GM12878 (cell line): Measurements from ENCODE around the gene BORCS6. TPM values are rescaled to one million over a fixed set of nuclear protein-coding genes. Genes with fewer than 3 reads are reported as not detected.

ENCODE experiments used
- ESRRA ChIP-seq: IDR thresholded peaks from 2 replicates; pipeline ENCODE4 v1.6.1; 2012; ENCODE audit warnings: mild to moderate bottlenecking, low read length, improper control_type of control experiment
- NFIC ChIP-seq: IDR thresholded peaks from 2 replicates; pipeline ENCODE4 v1.6.1; 2012; ENCODE audit warnings: low read depth, mild to moderate bottlenecking, inconsistent platforms, low read length, moderate library complexity
- WRNIP1 ChIP-seq: IDR thresholded peaks from 2 replicates; pipeline ENCODE4 v1.6.1; 2011; ENCODE audit warnings: low read depth, low read length, improper control_type of control experiment, borderline replicate concordance
- polyA plus RNA-seq, 11 experiments: library from polyadenylated mRNA; depleted of rRNA in 4 of 11; unstranded in 6 of 11; stranded (reverse) in 5 of 11; fragments of >200 nt; fragmentation: Nextera tagmentation in 4 of 11; fragmentation: Illumina TruSeq in 1 of 11; extraction: Ambion mirVana in 4 of 11; extraction: Trizol in 1 of 11; gene quantifications; 1 replicate in 1 of 11; 2 replicates in 10 of 11; pipeline versions ENCODE4 v1.2.1 to v1.2.3, GENCODE V29; 2011 to 2016; ENCODE audit warnings: inconsistent platforms in 2 of 11, missing spikeins in 2 of 11, low read depth in 1 of 11
- total RNA-seq, 4 experiments: library from RNA; depleted of rRNA in 3 of 4; stranded (reverse); fragments of >200 nt in 3 of 4; fragmentation: Illumina TruSeq in 1 of 4; extraction: Trizol in 1 of 4; gene quantifications; 2 replicates each; pipeline versions ENCODE4 v1.2.1 to v1.2.3, GENCODE V29; 2013 to 2021
- TF ChIP-seq, protein P1 (sequence below): fragments of 450-650 bp; IDR thresholded peaks from 2 replicates; pipeline ENCODE4 v1.6.1; 2018; ENCODE audit warnings: mild to moderate bottlenecking, low read depth, moderate library complexity; ENCODE audit not compliant: partially characterized antibody
- TF ChIP-seq, protein P2 (sequence below): fragments of 450-650 bp; IDR thresholded peaks from 2 replicates; pipeline ENCODE4 v1.6.1; 2016; ENCODE audit warnings: mild to moderate bottlenecking
- TF ChIP-seq, protein P3 (sequence below): IDR thresholded peaks from 2 replicates; pipeline ENCODE4 v1.6.1; 2011; ENCODE audit warnings: mild to moderate bottlenecking, low read depth, low read length, moderate library complexity; ENCODE audit not compliant: insufficient replicate concordance
- TF ChIP-seq, protein P4 (sequence below): fragments of 450-650 bp; IDR thresholded peaks from 2 replicates; pipeline ENCODE4 v1.6.1; 2016; ENCODE audit warnings: mild to moderate bottlenecking, moderate library complexity, borderline replicate concordance
- TF ChIP-seq, protein P5 (sequence below), 3 experiments: IDR thresholded peaks in 2 of 3; conservative IDR thresholded peaks in 1 of 3; 2 replicates each; pipeline ENCODE4 v1.5.1; 2011; ENCODE audit warnings: low read depth in 3 of 3, low read length in 3 of 3, mild to moderate bottlenecking in 3 of 3, control low read depth in 2 of 3, moderate library complexity in 2 of 3, inconsistent platforms in 1 of 3, mixed read lengths in 1 of 3; ENCODE audit not compliant: control insufficient read depth in 2 of 3, insufficient read depth in 1 of 3; ENCODE audit errors: extremely low read depth in 1 of 3
- TF ChIP-seq, protein P6 (sequence below): fragments of 450-650 bp; IDR thresholded peaks from 2 replicates; pipeline ENCODE4 v1.6.1; 2017; ENCODE audit warnings: mild to moderate bottlenecking, low read depth, inconsistent platforms; ENCODE audit not compliant: poor library complexity, severe bottlenecking

Gene BORCS6
- total and polyA plus RNA-seq, 10 of the 15 experiments (the other 5 are each of a cell fraction or from before 2014, with no cell fraction given) = 0.37 to 14.1 (median 6.7) TPM

DNA sequence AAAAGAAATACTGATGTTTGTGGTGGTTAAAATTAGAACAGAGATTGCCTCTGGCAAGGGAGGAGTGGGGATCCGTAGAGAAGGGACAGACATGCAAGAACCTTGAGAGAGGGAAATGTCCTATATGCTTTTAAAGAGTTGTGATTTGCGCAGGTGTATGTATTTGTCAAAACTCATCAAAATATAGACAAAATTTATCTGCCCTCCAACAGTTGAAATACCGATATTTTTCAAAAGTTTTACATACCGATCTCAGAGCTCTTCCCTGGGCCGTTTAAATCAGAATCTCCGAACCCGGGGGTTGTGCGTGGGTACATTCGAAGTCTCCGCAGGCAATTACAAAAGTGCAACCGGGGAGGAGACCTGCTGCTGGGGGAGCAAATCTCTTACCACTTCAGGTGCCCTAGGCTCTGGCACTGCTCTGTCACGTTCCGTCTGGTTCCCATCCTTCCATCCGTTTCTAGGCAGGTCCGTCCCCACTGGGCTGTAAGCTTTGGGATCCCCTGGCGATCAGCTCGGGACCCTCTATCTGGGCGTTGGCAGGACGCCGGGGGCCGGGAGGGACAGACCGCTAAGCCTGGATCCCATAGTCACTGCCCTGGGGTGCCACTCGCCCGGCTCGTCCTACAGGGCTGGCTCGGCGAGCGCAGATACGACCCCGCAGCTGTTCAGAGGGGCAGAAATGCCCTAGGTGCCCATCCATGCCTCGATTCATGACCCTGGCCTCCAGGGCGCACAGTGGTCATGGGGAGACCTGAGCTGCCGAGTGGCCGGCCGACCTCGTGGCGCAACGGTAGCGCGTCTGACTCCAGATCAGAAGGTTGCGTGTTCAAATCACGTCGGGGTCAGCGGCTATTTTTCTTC lies 4.2 kb downstream of the BORCS6 start (continued):
- TF ChIP-seq, protein P1, sequence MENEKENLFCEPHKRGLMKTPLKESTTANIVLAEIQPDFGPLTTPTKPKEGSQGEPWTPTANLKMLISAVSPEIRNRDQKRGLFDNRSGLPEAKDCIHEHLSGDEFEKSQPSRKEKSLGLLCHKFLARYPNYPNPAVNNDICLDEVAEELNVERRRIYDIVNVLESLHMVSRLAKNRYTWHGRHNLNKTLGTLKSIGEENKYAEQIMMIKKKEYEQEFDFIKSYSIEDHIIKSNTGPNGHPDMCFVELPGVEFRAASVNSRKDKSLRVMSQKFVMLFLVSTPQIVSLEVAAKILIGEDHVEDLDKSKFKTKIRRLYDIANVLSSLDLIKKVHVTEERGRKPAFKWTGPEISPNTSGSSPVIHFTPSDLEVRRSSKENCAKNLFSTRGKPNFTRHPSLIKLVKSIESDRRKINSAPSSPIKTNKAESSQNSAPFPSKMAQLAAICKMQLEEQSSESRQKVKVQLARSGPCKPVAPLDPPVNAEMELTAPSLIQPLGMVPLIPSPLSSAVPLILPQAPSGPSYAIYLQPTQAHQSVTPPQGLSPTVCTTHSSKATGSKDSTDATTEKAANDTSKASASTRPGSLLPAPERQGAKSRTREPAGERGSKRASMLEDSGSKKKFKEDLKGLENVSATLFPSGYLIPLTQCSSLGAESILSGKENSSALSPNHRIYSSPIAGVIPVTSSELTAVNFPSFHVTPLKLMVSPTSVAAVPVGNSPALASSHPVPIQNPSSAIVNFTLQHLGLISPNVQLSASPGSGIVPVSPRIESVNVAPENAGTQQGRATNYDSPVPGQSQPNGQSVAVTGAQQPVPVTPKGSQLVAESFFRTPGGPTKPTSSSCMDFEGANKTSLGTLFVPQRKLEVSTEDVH = no peak
- TF ChIP-seq NFIC (no peak), ESRRA (no peak), WRNIP1 (no peak)
- TF ChIP-seq, protein P2, sequence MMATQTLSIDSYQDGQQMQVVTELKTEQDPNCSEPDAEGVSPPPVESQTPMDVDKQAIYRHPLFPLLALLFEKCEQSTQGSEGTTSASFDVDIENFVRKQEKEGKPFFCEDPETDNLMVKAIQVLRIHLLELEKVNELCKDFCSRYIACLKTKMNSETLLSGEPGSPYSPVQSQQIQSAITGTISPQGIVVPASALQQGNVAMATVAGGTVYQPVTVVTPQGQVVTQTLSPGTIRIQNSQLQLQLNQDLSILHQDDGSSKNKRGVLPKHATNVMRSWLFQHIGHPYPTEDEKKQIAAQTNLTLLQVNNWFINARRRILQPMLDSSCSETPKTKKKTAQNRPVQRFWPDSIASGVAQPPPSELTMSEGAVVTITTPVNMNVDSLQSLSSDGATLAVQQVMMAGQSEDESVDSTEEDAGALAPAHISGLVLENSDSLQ = no peak
- TF ChIP-seq, protein P3, sequence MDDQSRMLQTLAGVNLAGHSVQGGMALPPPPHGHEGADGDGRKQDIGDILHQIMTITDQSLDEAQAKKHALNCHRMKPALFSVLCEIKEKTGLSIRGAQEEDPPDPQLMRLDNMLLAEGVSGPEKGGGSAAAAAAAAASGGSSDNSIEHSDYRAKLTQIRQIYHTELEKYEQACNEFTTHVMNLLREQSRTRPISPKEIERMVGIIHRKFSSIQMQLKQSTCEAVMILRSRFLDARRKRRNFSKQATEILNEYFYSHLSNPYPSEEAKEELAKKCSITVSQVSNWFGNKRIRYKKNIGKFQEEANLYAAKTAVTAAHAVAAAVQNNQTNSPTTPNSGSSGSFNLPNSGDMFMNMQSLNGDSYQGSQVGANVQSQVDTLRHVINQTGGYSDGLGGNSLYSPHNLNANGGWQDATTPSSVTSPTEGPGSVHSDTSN = peak; percentile 24
- TF ChIP-seq, protein P4, sequence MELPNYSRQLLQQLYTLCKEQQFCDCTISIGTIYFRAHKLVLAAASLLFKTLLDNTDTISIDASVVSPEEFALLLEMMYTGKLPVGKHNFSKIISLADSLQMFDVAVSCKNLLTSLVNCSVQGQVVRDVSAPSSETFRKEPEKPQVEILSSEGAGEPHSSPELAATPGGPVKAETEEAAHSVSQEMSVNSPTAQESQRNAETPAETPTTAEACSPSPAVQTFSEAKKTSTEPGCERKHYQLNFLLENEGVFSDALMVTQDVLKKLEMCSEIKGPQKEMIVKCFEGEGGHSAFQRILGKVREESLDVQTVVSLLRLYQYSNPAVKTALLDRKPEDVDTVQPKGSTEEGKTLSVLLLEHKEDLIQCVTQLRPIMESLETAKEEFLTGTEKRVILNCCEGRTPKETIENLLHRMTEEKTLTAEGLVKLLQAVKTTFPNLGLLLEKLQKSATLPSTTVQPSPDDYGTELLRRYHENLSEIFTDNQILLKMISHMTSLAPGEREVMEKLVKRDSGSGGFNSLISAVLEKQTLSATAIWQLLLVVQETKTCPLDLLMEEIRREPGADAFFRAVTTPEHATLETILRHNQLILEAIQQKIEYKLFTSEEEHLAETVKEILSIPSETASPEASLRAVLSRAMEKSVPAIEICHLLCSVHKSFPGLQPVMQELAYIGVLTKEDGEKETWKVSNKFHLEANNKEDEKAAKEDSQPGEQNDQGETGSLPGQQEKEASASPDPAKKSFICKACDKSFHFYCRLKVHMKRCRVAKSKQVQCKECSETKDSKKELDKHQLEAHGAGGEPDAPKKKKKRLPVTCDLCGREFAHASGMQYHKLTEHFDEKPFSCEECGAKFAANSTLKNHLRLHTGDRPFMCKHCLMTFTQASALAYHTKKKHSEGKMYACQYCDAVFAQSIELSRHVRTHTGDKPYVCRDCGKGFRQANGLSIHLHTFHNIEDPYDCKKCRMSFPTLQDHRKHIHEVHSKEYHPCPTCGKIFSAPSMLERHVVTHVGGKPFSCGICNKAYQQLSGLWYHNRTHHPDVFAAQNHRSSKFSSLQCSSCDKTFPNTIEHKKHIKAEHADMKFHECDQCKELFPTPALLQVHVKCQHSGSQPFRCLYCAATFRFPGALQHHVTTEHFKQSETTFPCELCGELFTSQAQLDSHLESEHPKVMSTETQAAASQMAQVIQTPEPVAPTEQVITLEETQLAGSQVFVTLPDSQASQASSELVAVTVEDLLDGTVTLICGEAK = peak; percentile 81
- TF ChIP-seq, protein P5, sequence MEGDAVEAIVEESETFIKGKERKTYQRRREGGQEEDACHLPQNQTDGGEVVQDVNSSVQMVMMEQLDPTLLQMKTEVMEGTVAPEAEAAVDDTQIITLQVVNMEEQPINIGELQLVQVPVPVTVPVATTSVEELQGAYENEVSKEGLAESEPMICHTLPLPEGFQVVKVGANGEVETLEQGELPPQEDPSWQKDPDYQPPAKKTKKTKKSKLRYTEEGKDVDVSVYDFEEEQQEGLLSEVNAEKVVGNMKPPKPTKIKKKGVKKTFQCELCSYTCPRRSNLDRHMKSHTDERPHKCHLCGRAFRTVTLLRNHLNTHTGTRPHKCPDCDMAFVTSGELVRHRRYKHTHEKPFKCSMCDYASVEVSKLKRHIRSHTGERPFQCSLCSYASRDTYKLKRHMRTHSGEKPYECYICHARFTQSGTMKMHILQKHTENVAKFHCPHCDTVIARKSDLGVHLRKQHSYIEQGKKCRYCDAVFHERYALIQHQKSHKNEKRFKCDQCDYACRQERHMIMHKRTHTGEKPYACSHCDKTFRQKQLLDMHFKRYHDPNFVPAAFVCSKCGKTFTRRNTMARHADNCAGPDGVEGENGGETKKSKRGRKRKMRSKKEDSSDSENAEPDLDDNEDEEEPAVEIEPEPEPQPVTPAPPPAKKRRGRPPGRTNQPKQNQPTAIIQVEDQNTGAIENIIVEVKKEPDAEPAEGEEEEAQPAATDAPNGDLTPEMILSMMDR (IDR thresholded peaks at IDR 0.05 in 2 of 3, conservative IDR thresholded peaks at IDR 0.05 in 1 of 3; ENCODE audit: control insufficient read depth in 2 of 3, extremely low read depth in 1 of 3, insufficient read depth in 1 of 3, low read depth in 3 of 3, low read length in 3 of 3) = no peak
- TF ChIP-seq, protein P6, sequence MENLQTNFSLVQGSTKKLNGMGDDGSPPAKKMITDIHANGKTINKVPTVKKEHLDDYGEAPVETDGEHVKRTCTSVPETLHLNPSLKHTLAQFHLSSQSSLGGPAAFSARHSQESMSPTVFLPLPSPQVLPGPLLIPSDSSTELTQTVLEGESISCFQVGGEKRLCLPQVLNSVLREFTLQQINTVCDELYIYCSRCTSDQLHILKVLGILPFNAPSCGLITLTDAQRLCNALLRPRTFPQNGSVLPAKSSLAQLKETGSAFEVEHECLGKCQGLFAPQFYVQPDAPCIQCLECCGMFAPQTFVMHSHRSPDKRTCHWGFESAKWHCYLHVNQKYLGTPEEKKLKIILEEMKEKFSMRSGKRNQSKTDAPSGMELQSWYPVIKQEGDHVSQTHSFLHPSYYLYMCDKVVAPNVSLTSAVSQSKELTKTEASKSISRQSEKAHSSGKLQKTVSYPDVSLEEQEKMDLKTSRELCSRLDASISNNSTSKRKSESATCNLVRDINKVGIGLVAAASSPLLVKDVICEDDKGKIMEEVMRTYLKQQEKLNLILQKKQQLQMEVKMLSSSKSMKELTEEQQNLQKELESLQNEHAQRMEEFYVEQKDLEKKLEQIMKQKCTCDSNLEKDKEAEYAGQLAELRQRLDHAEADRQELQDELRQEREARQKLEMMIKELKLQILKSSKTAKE = no peak
